HL-60 (cell line): Measurements from ENCODE around the gene HID1.

Source experiments
- CTCF ChIP-seq: IDR thresholded peaks from one replicate; pipeline ENCODE4 v1.5.1; 2011; ENCODE audit warnings: low read length, control low read depth, inconsistent platforms; ENCODE audit not compliant: insufficient read depth
- POLR2AphosphoS5 ChIP-seq: IDR thresholded peaks from 2 replicates; pipeline ENCODE4 v1.6.1; 2012; ENCODE audit warnings: low read depth
- REST ChIP-seq: IDR thresholded peaks from 2 replicates; pipeline ENCODE4 v1.6.1; 2012; ENCODE audit warnings: low read depth; ENCODE audit not compliant: insufficient replicate concordance

GRCh38 chr17:75020331-75021110 is 48.0 kb upstream of the HID1 start:
- TF ChIP-seq CTCF (no peak), POLR2AphosphoS5 (no peak), REST (no peak)
